Skin epidermis (tissue), 12 donors: ENCODE data around the gene IPO13.
A peak's percentile ranks its signal among the peaks of the same experiment; 100 is the strongest.

Source experiments
- H3K27ac ChIP-seq, 21 experiments: fragments of 200-600 bp; sonication (generic) in 11 of 21; one replicate each; pipeline ENCODE4 v1.5.0; 2020; ENCODE audit warnings: mild to moderate bottlenecking in 3 of 21, inconsistent platforms in 2 of 21, moderate library complexity in 2 of 21
- H3K4me3 ChIP-seq, 7 experiments: fragments of 200-600 bp; sonication (generic) in 2 of 7; one replicate each; pipeline ENCODE4 v1.5.0; 2020; ENCODE audit warnings: inconsistent platforms in 2 of 7, mild to moderate bottlenecking in 2 of 7, moderate library complexity in 1 of 7

Gene IPO13

DNA sequence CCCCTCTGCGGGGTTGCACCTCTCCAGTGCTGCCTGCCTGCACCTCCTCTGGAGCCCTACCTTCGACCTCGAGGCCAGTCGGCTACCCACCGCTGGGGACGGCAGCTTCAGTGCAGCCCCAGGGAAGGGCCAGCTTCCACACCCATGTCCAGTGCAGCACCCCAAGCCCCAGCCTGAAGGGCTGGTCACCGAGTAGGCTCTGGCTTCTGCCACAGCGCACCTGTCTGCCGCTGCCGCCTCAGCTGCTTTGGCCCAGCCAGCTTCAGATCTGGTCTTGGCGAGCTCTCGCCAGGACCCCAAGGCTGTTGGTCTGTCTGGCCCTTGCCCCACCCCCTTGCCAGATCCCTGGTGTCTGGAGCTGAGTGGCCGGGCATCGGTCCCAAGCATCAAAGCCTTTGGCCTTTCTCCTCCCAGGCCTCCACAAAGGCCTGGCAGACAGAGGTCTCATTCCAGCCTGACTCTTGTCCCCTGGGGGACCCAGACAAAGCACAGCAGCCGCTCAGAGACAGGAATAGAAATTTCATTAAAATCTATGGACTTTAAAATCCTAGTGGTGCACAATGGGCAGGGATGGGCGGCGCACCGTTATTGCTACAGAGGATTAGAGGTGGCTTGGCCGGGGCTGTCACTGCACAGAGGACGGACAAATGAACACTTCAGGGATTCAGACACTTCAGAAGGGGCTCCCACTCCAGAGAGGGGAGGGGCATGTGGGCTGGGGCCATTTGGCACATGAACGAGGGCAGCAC is 49.4 kb downstream of the IPO13 start:
- peak overlapping the region in 1 of 21 experiments; percentile 10 for H3K27ac ChIP-seq
- no peak overlapping the region for H3K4me3 ChIP-seq

DNA sequence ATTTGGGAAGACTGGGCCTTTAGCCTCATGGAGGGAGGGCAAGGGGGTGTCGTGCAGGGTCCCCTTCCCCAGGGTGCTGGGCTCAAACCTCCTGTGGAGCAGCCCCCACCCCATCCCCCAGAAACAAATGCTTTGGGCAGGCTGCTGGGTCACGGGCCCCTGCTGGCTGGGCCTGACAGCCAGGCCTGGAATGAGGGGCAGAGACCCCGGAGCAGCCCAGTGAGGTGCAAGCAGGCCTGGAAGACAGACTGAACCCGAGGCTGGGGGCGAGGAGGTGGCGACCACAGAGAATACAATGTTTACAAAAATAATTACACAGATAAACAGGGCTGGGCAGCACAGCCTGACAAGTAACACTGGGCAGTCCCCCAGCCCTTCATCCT is 50.0 kb downstream of the IPO13 start:
- H3K4me3 ChIP-seq = no peak overlapping the region
- H3K27ac ChIP-seq = no peak overlapping the region

DNA sequence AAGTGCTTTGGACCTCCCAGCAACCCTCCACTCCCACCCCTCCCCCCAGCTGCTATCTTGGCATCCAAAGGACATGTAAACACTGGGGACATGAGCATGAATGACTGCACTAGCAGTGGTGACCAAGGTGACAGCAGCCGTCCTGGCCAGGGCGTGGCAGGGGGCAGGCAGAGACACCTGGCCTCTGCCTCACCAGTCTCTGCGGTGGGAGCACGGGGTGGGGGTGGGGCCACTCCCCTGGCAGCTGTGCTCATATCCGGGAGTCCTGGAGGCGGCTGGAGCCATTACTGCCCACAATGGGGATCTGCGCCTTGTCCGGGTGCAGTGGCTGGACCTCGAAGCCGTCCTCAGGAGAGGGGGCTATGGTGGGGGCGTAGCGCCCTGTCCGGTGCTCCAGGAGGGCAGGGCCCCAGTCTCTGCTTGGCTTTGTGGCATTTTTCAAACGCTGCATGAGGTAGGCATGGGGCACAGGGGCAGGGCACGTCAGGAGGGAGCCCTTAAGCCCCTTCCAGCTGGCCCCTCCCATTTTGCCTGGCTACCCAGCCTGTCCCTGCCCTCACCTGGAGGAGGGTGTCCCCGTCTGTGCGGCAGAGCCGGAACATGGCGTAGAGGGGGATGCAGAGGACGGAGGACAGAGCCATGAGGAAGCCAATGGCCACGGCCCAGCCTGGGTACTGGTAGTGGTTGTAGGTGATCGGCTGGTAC is 50.7 kb downstream of the IPO13 start:
- H3K4me3 ChIP-seq = no peak overlapping the region

DNA sequence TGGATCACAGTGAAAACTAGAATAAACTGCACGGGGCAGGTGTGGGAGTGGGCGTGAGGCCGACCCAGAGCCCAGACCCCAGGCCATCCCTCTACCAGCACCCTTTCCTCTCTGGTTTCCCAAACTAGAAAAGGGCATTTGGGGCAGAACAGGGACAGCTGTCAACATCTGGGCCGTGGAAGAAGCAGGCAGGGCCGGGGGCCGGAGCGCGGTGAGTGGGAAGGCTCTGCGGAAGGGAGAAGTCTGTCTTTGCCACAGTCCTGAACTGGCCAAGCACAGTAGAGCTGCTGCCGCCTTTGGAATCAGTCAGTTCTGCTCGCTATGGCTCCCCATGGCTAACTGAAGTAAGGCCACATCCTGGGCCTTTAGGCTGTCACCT is 51.2 kb downstream of the IPO13 start:
- Histone ChIP-seq H3K4me3 (no peak overlapping the region), H3K27ac (no peak overlapping the region)

More for the DNA sequence above, 50.7 kb downstream of the IPO13 start:
- no peak overlapping the region for H3K27ac ChIP-seq

DNA sequence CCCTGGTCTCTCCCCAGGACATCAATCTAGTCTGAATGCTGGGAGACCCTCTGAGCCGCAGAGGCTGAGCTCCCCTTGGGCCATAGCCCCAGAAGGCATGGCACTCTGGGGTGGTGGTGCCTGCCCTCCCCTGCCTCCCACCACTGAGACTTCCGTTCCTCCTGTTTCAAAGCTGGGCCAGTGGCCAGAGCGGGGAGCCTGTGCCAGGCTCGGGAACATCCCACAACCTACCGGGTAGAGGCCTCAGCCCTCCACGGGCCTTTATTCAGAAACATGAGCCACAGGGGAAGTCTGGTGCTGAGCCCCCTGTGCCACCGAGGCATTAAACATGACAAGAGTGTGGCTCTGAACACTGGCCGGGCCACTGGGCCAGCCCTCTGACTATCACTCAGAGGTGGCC is 52.7 kb downstream of the IPO13 start:
- H3K27ac ChIP-seq = peak overlapping the region in 1 of 21 experiments; percentile 69
- no peak overlapping the region for H3K4me3 ChIP-seq

DNA sequence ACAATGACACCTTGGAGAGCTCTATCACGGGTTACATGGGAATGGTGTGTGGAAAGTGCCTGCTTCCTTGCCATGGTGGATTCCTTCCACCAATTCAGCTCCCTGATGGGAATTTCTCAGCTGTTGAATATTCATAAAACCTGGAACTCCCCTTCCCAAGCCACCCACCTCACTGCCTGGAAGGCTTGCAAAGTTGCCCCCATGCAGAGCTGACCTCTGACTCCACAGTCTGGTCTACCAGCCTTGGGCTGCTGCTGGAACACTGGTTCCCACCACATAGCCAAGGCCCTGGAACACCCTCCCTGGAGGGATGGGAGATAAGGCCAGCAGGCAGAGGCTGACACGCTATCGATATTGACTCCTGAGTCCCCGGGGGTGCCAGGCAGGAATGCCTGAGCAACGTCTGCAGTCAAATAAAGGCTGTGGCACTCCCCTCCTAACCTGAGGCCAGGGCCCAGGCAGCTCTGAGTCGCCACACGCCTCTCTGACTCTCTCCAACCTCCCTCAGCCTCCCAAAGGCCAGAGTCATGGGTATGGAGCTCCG is 53.4 kb downstream of the IPO13 start:
- Histone ChIP-seq H3K27ac (peak overlapping the region in 1 of 21 experiments; percentile 69), H3K4me3 (no peak overlapping the region)

DNA sequence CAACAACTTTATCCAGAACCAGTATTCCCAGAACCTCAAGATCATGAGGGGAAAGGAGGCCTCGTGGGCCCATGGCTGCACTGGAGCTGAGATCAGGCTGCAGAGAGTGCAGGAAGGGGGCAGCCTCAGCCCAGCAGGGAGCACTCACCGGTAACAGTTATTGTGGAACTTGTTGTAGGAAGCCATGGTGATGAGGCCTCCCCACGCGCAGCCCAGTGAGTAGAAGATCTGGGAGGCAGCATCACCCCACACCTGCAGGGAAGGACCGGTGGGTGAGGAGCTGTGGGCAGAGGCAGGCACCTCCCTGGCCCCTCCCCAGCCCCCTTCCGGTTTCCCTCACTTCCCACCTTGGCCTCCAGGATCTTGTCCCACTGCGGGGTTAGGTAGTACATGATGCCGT is 55.4 kb downstream of the IPO13 start:
- Histone ChIP-seq H3K4me3 (no peak overlapping the region), H3K27ac (no peak overlapping the region)

DNA sequence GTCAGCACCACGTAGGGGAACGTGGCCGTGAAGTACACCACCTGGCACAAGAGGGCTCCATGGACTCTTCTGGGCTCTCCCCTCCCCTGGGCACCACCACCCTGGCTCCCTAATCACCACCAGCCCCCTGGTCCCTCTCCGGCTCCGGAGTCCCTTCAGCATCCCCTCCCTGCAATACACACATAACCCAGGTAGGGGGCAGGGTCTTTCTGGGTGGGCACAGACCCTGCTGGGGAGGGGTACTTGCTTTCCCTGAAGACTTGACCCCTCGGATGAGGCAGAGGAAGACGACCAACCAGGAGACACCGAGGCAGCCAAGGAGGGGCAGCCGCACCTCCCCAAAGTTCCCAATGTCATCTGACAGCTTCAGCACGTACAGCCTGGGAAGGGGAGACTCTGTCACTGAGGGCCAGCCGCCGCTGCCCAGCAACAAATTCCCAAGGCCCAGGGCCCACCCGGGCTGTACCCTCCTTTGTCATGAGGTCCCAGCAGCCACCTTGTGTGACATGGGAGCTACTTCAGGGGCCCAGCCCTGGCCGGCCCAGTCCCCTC is 55.9 kb downstream of the IPO13 start:
- Histone ChIP-seq H3K4me3 (no peak overlapping the region), H3K27ac (no peak overlapping the region)

DNA sequence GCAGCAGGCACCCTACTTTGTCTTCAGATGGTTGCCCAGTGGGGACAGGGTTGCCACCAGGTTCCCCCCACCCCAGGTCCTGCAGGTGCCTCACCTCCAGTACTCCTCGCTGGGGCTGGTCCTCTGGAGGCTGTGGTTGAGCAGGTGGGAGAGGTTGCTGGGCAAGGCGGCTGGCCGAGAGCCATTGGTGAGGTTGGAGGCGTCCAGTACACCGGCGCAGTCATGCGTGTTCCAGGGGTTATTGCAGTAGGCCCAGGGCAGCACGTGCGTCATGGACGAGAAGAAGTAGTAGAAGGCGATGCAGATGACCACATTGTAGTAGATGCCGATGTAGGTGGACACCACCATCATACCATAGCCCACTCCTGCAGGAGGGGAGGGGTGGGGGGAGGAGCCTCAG is 61.5 kb downstream of the IPO13 start:
- no peak overlapping the region for H3K4me3 ChIP-seq
- peak overlapping the region in 1 of 21 experiments; percentile 44 for H3K27ac ChIP-seq

DNA sequence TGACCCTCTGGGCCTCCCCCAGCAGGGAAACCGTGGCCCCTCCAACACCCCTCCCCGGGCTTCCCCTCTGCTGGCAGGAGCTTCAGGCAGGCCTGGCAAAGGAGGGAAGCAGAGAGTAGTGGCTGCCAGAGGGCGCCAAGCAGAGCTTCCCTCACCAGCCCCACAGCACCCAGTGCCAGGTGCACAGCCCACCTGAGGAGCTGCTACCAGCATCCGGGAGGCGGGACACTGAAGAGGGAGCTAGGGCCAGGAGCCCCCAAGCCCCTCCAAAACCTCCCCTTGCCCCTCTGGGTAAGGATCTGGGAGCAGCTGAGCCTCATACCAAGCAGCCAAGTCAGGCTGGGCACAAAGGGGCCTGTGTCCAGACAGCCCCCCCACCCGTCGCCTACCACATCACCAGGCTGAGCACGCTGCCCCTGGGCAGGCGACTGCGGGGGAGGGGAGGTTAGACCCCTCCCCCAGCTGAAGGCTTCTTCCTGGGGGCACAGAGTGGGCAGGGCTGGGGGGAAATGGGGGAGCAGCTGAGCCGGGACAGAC is 64.3 kb downstream of the IPO13 start:
- H3K27ac ChIP-seq = peak overlapping the region in 3 of 21 experiments; percentile 39 to 86 (median 69)
- H3K4me3 ChIP-seq = no peak overlapping the region

DNA sequence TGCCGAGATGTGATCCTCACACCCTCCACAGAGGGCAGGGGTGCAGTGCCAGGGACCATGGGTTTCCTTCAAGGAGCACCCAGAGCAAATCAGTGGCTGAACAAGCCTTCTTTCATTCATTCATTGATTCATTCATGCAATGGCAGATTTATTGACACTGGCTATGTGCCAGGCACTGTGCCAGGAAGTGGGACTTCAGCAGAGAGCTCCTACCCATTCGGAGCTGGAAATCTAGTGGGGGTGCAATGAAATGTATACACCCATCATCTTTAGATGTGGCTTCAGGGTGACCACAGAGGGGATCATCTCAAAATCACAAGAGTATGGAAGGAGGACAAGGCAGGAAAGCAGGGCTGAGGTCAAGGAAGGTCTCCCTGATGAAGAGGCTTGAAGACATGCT is 65.7 kb downstream of the IPO13 start:
- peak overlapping the region in 1 of 21 experiments; percentile 86 for H3K27ac ChIP-seq
- no peak overlapping the region for H3K4me3 ChIP-seq

DNA sequence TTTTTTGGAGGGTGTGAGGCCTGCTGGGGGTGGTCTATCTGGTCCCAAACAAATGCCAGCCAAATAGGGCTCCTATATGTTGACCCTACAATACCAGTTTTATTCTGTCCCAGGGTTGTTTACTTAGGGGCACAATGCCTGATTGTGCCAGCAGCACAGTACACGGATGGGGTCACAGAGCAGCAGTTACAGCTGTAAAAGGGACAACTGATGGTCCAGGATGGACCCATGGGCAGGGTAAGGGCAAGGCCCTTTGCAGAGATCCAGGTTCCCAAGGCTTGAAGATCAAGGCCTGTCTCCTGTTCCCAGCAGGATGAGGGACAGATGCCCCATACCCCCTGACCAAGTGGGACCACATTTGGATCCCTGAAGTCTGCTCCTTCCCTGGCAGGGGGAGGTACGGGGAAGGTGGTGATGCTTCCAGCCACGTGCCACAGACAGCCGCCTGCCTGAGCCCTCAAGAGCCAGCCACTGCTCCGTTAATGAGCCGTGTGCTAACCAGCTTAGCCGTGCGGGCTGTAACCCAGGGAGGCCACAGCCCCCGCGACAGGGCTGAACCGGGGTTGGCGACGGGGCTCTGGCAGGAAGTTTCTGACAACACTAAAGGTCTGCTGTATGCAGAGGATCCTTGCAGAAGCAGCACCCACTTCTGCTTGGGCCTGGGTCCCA is 66.3 kb downstream of the IPO13 start:
- Histone ChIP-seq H3K4me3 (no peak overlapping the region), H3K27ac (peak overlapping the region in 2 of 21 experiments; percentile 72 to 86)

DNA sequence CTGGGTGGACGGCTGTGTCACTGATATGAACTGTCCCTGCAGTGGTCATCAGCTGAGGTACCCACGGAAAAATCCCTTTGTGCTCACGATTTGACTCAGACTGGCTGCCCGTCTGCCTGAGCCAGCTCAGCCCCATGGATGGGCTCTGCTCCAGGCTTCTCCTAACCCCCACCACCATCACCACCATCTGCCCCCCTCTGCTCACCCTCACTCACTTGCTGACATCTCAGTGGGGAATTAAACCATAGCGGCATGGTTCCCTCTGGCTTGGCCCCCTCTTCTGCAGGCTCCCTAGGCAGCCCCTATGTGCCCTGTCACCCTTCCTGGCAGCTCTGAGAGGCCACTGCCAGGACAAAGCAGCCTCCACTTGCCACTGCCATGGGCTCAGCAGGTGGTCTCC is 67.2 kb downstream of the IPO13 start:
- H3K27ac ChIP-seq = peak overlapping the region in 2 of 21 experiments; percentile 72 to 86
- no peak overlapping the region for H3K4me3 ChIP-seq

DNA sequence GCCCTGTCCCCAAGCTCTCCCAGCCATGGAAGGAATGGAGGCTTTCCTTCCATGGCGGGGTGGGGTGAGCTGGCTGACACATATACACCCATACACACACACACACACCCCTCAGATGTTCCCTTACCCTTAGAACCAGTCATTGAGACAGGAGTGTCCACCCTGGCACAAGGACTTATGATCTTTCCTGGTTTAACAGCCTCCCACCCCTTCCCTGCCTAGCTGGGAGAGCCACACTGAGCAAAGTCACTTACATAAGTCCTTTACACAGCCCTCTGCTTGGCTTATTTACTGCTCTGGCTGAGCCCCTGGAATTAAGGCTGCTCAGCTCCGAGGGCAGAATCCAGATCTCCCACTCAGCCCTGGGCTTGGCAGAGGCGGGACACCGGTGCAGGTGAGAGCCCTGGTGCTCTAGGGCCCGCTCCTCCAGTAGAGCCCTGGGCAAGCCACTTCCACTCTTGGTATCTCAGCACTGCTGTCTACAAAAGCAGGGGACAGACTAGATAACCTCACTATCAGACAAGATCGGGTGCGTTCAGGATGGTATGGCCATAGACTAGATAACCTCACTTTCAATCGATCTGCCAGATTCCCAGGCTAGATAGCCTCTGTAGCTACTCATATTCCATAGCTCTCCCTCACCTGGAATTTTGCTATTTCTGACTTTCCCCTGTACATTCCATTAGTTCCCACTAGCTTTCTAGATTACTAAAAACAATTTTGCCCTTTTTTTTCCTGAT is 67.8 kb downstream of the IPO13 start:
- peak overlapping the region in 3 of 21 experiments; percentile 43 to 86 (median 72) for H3K27ac ChIP-seq

DNA sequence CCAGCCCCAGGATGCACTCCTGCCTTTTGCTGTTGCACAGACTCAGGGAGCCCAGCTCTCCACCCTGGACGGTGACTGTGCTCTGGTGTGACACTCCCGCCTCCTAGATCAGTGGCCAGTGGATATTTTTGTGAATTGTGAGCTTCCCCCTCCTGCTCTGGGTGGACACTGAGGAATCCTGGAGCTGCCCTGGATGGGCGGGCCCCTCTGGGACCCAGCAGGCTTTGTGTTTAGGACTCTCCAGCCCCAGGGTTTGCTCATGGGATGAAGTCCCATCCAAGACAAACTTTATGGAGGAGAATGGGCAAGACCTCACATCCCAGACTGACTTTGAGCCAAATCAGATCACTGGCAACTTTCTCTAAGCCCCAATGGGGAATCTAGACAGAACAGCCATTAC is 68.5 kb downstream of the IPO13 start:
- Histone ChIP-seq H3K27ac (peak overlapping the region in 3 of 21 experiments; percentile 16 to 86 (median 72)), H3K4me3 (no peak overlapping the region)

More for the DNA sequence above, 67.8 kb downstream of the IPO13 start:
- no peak overlapping the region for H3K4me3 ChIP-seq

DNA sequence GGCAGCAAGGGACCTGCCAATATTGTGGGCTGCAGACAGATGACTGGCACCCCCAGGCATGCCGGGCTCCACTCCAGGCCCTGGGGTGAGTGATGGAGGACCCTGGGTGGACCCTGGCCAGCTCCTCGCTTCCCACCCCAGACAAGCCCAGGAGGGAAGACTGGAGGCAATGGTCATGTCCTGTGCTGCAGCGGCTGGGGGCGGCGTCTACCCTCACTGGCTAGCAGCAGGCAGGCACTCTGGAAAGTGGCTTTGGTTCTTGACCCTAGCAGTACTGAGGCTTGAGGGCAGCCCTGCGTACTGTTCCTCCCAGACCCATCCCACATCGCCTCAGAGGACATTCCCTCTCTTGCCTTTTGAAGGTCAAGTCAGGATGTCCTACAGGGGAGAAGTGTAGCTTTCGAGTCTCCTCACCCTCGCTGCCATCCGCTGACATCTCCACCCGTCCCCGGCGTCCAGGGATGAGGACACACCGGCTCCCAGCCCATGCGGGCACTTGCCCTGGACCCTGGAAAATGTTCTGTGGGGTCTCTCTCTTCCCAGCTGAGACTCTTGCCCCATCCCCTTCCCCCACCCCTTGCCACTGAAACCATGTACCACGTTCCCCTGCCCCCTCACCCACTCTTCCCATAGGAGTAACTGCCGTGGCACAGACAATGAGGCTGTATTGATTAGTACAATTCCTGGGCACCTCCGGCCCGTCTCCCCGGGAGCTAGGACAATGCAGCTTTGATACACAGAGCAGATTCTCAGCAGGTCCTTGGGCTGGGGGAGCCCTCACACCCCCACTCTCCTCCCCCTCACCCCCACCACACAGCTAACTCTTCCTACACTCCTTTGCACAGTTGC is 69.5 kb downstream of the IPO13 start:
- Histone ChIP-seq H3K4me3 (no peak overlapping the region), H3K27ac (peak overlapping the region in 2 of 21 experiments; percentile 72 to 86)

DNA sequence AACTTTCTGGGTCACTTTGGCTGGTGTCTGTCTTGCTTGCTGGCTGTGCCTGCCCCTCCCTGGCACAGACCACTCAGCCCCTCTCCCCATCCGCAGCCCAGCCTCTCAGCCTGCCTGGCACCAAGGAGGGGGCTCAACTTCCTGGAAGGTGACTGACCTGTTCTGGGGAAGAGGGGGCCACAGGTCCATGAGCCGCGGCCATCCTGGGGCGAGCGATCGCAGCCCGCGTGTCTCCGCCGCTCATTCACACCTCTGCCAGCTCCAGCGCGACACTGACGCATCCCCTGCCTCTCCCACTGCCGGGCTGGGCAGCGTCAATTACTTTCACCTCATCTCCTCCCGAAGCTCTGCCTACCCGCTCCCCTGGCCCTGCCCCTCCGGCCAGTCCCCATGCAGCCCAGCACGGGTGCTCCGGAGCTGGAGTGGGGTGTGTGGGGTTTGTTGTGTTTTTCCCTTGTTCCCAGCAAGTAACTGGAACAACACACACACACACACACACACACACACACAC is 70.2 kb downstream of the IPO13 start:
- Histone ChIP-seq H3K27ac (peak overlapping the region in 2 of 21 experiments; percentile 20 to 86), H3K4me3 (no peak overlapping the region)
